Measurements from ENCODE around the gene NACC2.

The NACC2 gene

GRCh38 chr9:136100700-136101614 is 5.9 kb upstream of the NACC2 start:
- no peak overlapping the region for H3K4me3 ChIP-seq (replicated peaks; ENCODE audit: low read depth, low read length)
- no peaks in the 10 kb centered on the region for H3K27me3 ChIP-seq (replicated peaks; ENCODE audit: control insufficient read depth, insufficient read depth, low read length)
- no peak for TF ChIP-seq CTCF (IDR thresholded peaks at IDR 0.05; ENCODE audit: insufficient read depth, low read length, poor library complexity, severe bottlenecking)
- no peak for DNase-seq (ENCODE audit: extremely low read depth, insufficient read length)
- H3K36me3 ChIP-seq (ENCODE audit: control insufficient read depth, insufficient read depth, low read length): no peaks in the 10 kb centered on the region

DNA sequence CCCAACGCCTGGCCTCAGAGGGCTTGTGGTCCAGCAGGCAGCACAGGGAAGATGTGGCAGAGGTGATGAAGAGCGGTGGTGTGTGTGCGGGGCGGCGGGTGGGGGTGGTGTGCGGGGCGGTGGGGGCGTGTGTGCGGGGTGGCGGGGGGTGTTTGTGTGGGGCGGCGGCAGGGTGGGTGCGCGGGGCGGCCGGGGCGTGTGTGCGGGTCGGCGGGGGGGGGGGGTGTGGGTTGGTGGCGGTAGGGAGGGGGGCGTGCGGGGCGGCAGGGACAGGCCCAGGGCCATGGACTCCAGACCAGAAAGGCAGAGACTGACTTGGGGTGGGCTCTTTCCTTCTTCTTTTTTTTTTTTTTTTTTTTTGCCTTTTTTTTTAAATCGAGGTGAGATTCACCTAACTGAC is 4.5 kb upstream of the NACC2 start:
- TF ChIP-seq CTCF (IDR thresholded peaks at IDR 0.05; ENCODE audit: insufficient read depth, low read length, poor library complexity, severe bottlenecking): no peak
- H3K4me3 ChIP-seq (replicated peaks; ENCODE audit: low read depth, low read length): no peak overlapping the region
- no peaks in the 10 kb centered on the region for H3K36me3 ChIP-seq (ENCODE audit: control insufficient read depth, insufficient read depth, low read length)
- no peaks in the 10 kb centered on the region for H3K27me3 ChIP-seq (replicated peaks; ENCODE audit: control insufficient read depth, insufficient read depth, low read length)
- no peak for DNase-seq (ENCODE audit: extremely low read depth, insufficient read length)

GRCh38 chr9:136098844-136099243 is 3.8 kb upstream of the NACC2 start:
- TF ChIP-seq CTCF (IDR thresholded peaks at IDR 0.05; ENCODE audit: insufficient read depth, low read length, poor library complexity, severe bottlenecking): no peak
- Histone ChIP-seq H3K27me3 (replicated peaks; ENCODE audit: control insufficient read depth, insufficient read depth, low read length) (no peaks in the 10 kb centered on the region), H3K36me3 (ENCODE audit: control insufficient read depth, insufficient read depth, low read length) (no peaks in the 10 kb centered on the region), H3K4me3 (replicated peaks; ENCODE audit: low read depth, low read length) (no peak overlapping the region)
- no peak for DNase-seq (ENCODE audit: extremely low read depth, insufficient read length)

- no peaks in the 10 kb centered on the region for H3K36me3 ChIP-seq (ENCODE audit: control insufficient read depth, insufficient read depth, low read length)
- no peak for TF ChIP-seq CTCF (IDR thresholded peaks at IDR 0.05; ENCODE audit: insufficient read depth, low read length, poor library complexity, severe bottlenecking)
- no peaks in the 10 kb centered on the region for H3K27me3 ChIP-seq (replicated peaks; ENCODE audit: control insufficient read depth, insufficient read depth, low read length)
- no peak for DNase-seq (ENCODE audit: extremely low read depth, insufficient read length)
- no peak overlapping the region for H3K4me3 ChIP-seq (replicated peaks; ENCODE audit: low read depth, low read length)
Measured at GRCh38 chr9:136098210-136098609, 3.1 kb upstream of the NACC2 start.

DNA sequence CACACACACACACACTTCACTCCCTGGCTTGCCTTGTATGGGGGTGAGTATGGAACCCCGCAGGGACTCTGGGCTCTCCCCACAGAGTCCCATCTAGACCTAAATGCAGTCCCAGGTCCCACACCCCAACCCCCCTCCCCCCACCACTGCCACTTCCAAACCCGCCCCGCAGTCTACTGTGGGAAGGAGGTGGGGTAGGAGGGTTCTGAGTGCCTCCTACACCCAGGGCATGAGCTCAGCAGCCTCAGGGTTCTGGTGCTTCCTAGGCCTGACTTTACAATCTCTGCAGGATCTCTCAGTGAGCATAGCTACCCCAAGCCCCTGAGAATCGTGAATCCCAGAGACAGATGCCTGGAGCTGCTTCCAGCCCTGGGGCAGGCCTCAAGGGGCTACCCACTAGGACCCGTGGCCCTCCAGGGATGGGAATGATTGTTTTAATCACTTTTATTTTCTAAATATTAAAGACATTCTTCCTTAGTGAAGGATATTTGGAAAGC is 1.5 kb upstream of the NACC2 start:
- no peak for DNase-seq (ENCODE audit: extremely low read depth, insufficient read length)

More for the DNA sequence above, 1.5 kb upstream of the NACC2 start:
- no peak overlapping the region for H3K4me3 ChIP-seq (replicated peaks; ENCODE audit: low read depth, low read length)
- no peak for TF ChIP-seq CTCF (IDR thresholded peaks at IDR 0.05; ENCODE audit: insufficient read depth, low read length, poor library complexity, severe bottlenecking)
- no peaks in the 10 kb centered on the region; the same call in 1 of the 2 replicates for H3K36me3 ChIP-seq (ENCODE audit: control insufficient read depth, insufficient read depth, low read length)
- no peaks in the 10 kb centered on the region for H3K27me3 ChIP-seq (replicated peaks; ENCODE audit: control insufficient read depth, insufficient read depth, low read length)

All from GM06990 (cell line).